Fibroblast of mammary gland (primary cell): ENCODE data around the gene NR2E1.
A peak's percentile ranks its signal among the peaks of the same experiment; 100 is the strongest.

ENCODE experiments used
- DNase-seq: peaks from one replicate; pipeline ENCODE4 v3.0.0-alpha.2; 2010; ENCODE audit warnings: low read depth
- H3K4me3 ChIP-seq: 2 replicates; pipeline ENCODE4 v1.5.1; 2011; ENCODE audit warnings: low read depth, mild to moderate bottlenecking, low read length, moderate library complexity; ENCODE audit not compliant: control insufficient read depth
- TF ChIP-seq, protein P1 (sequence below): conservative IDR thresholded peaks from 2 replicates; pipeline ENCODE4 v1.5.1; 2011; ENCODE audit warnings: low read depth, low read length, inconsistent platforms; ENCODE audit not compliant: control insufficient read depth, insufficient read depth

NR2E1 gene

GRCh38 chr6:108168090-108168463, 2.3 kb downstream of the NR2E1 start:
- H3K4me3 ChIP-seq, result no peak overlapping the region
- TF ChIP-seq, protein P1, sequence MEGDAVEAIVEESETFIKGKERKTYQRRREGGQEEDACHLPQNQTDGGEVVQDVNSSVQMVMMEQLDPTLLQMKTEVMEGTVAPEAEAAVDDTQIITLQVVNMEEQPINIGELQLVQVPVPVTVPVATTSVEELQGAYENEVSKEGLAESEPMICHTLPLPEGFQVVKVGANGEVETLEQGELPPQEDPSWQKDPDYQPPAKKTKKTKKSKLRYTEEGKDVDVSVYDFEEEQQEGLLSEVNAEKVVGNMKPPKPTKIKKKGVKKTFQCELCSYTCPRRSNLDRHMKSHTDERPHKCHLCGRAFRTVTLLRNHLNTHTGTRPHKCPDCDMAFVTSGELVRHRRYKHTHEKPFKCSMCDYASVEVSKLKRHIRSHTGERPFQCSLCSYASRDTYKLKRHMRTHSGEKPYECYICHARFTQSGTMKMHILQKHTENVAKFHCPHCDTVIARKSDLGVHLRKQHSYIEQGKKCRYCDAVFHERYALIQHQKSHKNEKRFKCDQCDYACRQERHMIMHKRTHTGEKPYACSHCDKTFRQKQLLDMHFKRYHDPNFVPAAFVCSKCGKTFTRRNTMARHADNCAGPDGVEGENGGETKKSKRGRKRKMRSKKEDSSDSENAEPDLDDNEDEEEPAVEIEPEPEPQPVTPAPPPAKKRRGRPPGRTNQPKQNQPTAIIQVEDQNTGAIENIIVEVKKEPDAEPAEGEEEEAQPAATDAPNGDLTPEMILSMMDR, result no peak

GRCh38 chr6:108168501-108169463, 3.0 kb downstream of the NR2E1 start:
- no peak overlapping the region for H3K4me3 ChIP-seq
- DNase-seq, result peak; percentile 19
- TF ChIP-seq, protein P1, result peak; percentile 15

More at GRCh38 chr6:108168090-108168463, 2.3 kb downstream of the NR2E1 start:
- DNase-seq, result no peak

- TF ChIP-seq, protein P1, result no peak
- no peak overlapping the region for H3K4me3 ChIP-seq
- DNase-seq, result no peak
Observed at GRCh38 chr6:108169464-108170331, 3.9 kb downstream of the NR2E1 start.

- DNase-seq, result no peak
- TF ChIP-seq, protein P1, result no peak
- H3K4me3 ChIP-seq, result no peak overlapping the region
Observed at GRCh38 chr6:108170332-108171290, 4.8 kb downstream of the NR2E1 start.

DNA sequence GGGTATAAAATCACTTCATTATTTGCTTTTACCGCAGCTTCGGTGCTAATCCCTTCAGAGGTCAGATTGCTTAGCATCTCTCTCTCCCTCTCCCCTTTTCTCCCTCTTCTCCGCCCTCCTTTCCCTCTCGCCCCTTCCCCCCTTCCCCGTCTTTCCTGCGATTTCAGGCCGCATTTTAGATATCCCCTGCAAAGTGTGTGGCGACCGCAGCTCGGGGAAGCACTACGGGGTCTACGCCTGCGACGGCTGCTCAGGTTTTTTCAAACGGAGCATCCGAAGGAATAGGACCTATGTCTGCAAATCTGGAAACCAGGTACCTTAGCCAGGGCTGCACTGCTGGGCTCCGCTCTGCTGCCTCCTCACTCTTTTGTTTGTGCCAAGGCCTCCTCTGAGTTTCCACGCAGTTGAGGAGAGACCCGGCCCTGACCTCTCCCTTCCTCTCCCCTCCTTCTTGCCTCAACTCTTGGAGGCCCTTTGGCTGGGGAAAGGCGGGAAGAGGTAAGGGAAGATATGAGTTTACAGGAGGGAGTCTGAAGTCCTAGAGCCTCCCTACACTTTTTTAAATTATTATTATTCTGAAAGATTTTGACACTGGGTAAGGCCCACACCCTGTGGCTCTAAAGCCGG, 5.6 kb downstream of the NR2E1 start:
- DNase-seq, result no peak
- H3K4me3 ChIP-seq, result no peak overlapping the region

More for the DNA sequence above, 5.6 kb downstream of the NR2E1 start:
- TF ChIP-seq, protein P1, result no peak
